HG02973 (cell line): ENCODE results near the gene SHCBP1L.

Source experiments
- ATAC-seq: cut with Tn5 transposase; IDR thresholded peaks from one replicate; pipeline ENCODE4 v1.9.1; 2021; ENCODE audit warnings: moderate library complexity; ENCODE audit not compliant: unreplicated experiment

The SHCBP1L gene

GRCh38 chr1:182952677-182953444 is at the start of gene SHCBP1L:
Gene SHCBP1L (minus strand): TSS chr1:182953166. CDS start chr1:182953133, 33 bp downstream.
- no peak for ATAC-seq

GRCh38 chr1:183002267-183002666 is 49.3 kb upstream of the SHCBP1L start:
- ATAC-seq, result no peak

GRCh38 chr1:183000167-183000962 is 47.4 kb upstream of the SHCBP1L start:
- no peak for ATAC-seq

GRCh38 chr1:182998482-182998881 is 45.5 kb upstream of the SHCBP1L start:
- no peak for ATAC-seq

- ATAC-seq, result no peak
Measured at GRCh38 chr1:182996816-182997215, 43.9 kb upstream of the SHCBP1L start.

- no peak for ATAC-seq
Measured at GRCh38 chr1:182995894-182996293, 42.9 kb upstream of the SHCBP1L start.

GRCh38 chr1:182993746-182994145 is 40.8 kb upstream of the SHCBP1L start:
- ATAC-seq, result no peak

- ATAC-seq, result no peak
Measured at GRCh38 chr1:182990413-182991144, 37.6 kb upstream of the SHCBP1L start.

- no peak for ATAC-seq
Measured at GRCh38 chr1:182985876-182986275, 32.9 kb upstream of the SHCBP1L start.

GRCh38 chr1:182984621-182985020 is 31.7 kb upstream of the SHCBP1L start:
- no peak for ATAC-seq

GRCh38 chr1:182984138-182984537 is 31.2 kb upstream of the SHCBP1L start:
- ATAC-seq, result no peak

GRCh38 chr1:182978151-182978853 is 25.3 kb upstream of the SHCBP1L start:
- ATAC-seq, result no peak

- ATAC-seq, result no peak
Measured at GRCh38 chr1:182977480-182977879, 24.5 kb upstream of the SHCBP1L start.

- ATAC-seq, result no peak
Measured at GRCh38 chr1:182974506-182975191, 21.7 kb upstream of the SHCBP1L start.

- no peak for ATAC-seq
Measured at GRCh38 chr1:182972829-182973228, 19.9 kb upstream of the SHCBP1L start.

- ATAC-seq, result no peak
Measured at GRCh38 chr1:182972231-182972630, 19.3 kb upstream of the SHCBP1L start.

- ATAC-seq, result no peak
Measured at GRCh38 chr1:182971219-182971618, 18.3 kb upstream of the SHCBP1L start.

- ATAC-seq, result no peak
Measured at GRCh38 chr1:182968836-182969734, 16.1 kb upstream of the SHCBP1L start.

GRCh38 chr1:182968151-182968741 is 15.3 kb upstream of the SHCBP1L start:
- no peak for ATAC-seq
